Endodermal cell (in vitro differentiated cells): ENCODE data around the gene TIAL1. TPM values are rescaled to one million over a fixed set of nuclear protein-coding genes. Genes with fewer than 3 reads are reported as not detected.

ENCODE experiments used
- DNase-seq: peaks from one replicate; pipeline ENCODE4 v3.0.0-alpha.2; 2017
- H3K27ac ChIP-seq: 2 replicates; pipeline ENCODE4 v1.5.1; 2013; ENCODE audit warnings: mild to moderate bottlenecking, low read depth, low read length, moderate library complexity
- H3K27me3 ChIP-seq: 2 replicates; pipeline ENCODE4 v1.6.1; 2013; ENCODE audit warnings: mild to moderate bottlenecking, low read length, moderate library complexity; ENCODE audit not compliant: insufficient read depth, control insufficient read depth, poor library complexity, severe bottlenecking
- H3K36me3 ChIP-seq: 2 replicates; pipeline ENCODE4 v1.7.0; 2013; ENCODE audit warnings: mild to moderate bottlenecking, low read length, moderate library complexity; ENCODE audit not compliant: control insufficient read depth, insufficient read depth
- H3K4me1 ChIP-seq: one replicate; pipeline ENCODE4 v1.7.0; 2013; ENCODE audit warnings: low read length; ENCODE audit not compliant: control insufficient read depth, insufficient read depth
- H3K4me3 ChIP-seq: 2 replicates; pipeline ENCODE4 v1.5.1; 2013; ENCODE audit warnings: mild to moderate bottlenecking, low read length, moderate library complexity
- H3K9ac ChIP-seq: 2 replicates; pipeline ENCODE4 v1.6.1; 2013; ENCODE audit warnings: mild to moderate bottlenecking, low read length, moderate library complexity; ENCODE audit not compliant: poor library complexity, severe bottlenecking; ENCODE audit errors: extremely low read depth
- H3K9me3 ChIP-seq: 2 replicates; pipeline ENCODE4 v1.6.1; 2013; ENCODE audit warnings: mild to moderate bottlenecking, low read length, moderate library complexity; ENCODE audit not compliant: control insufficient read depth
- H3K27ac Mint-ChIP-seq: 2 replicates; pipeline ENCODE4 v1.8.0; 2020; ENCODE audit warnings: mixed read lengths
- H3K27me3 Mint-ChIP-seq: 2 replicates; pipeline ENCODE4 v1.8.0; 2021; ENCODE audit warnings: mild to moderate bottlenecking, mixed read lengths; ENCODE audit not compliant: insufficient read depth
- H3K36me3 Mint-ChIP-seq: 2 replicates; pipeline ENCODE4 v1.8.0; 2020; ENCODE audit warnings: low read depth, mixed read lengths
- H3K4me1 Mint-ChIP-seq: 2 replicates; pipeline ENCODE4 v1.8.0; 2020; ENCODE audit warnings: mixed read lengths
- H3K4me3 Mint-ChIP-seq: 2 replicates; pipeline ENCODE4 v1.8.0; 2020; ENCODE audit warnings: mild to moderate bottlenecking, moderate library complexity, mixed read lengths
- H3K9me3 Mint-ChIP-seq: 2 replicates; pipeline ENCODE4 v1.8.0; 2020; ENCODE audit warnings: mild to moderate bottlenecking, mixed read lengths
- CTCF ChIP-seq: fragments of 200-600 bp; sonication (generic); conservative IDR thresholded peaks from 2 replicates; pipeline ENCODE4 v1.5.0; 2021; ENCODE audit warnings: antibody characterized with exemption, mild to moderate bottlenecking
- WGBS, 2 experiments: methylation state at CpG; one replicate each; pipeline versions ENCODE4 v1.1.5 to v1.1.7; 2013; ENCODE audit warnings: missing lambda C conversion rate in 2 of 2, mixed read lengths in 1 of 2; ENCODE audit not compliant: insufficient coverage in 1 of 2, insufficient read length in 1 of 2; 5-methylcytosine and 5-hydroxymethylcytosine counted together
- total RNA-seq, 2 donors: library from RNA; stranded (reverse); fragmentation: NEBNext Ultra II Directional in 1 of 2; extraction: Animal tissue kit (Norgen Biotek cat#: 25700) in 1 of 2; gene quantifications; 2 replicates in 1 of 2; 3 replicates in 1 of 2; pipeline ENCODE4 v1.2.1, GENCODE V29; 2021

TIAL1 gene
- total RNA-seq, 2 donors from 2014 or later, result 156 to 176 TPM

- no peak overlapping the region for H3K4me3 Mint-ChIP-seq
- no peaks in the 10 kb centered on the region for H3K36me3 Mint-ChIP-seq
- no peak overlapping the region for H3K27ac Mint-ChIP-seq
- Histone ChIP-seq H3K4me1 (no peaks in the 10 kb centered on the region), H3K4me3 (no peak overlapping the region), H3K9ac (no peak overlapping the region), H3K27me3 (no peaks in the 10 kb centered on the region), H3K9me3 (peaks cover 12% of the 10 kb centered on the region), H3K36me3 (no peaks in the 10 kb centered on the region), H3K27ac (no peak overlapping the region)
- H3K27me3 Mint-ChIP-seq, result no peaks in the 10 kb centered on the region
- peaks cover 4% of the 10 kb centered on the region for H3K9me3 Mint-ChIP-seq
- no peak for TF ChIP-seq CTCF
- whole genome bisulfite sequencing, 2 experiments, result 93 to 97% methylated on average over 3 to 6 of the region's 6 CpGs
- H3K4me1 Mint-ChIP-seq, result peaks cover 7% of the 10 kb centered on the region
- DNase-seq, result no peak
These were observed 43.6 kb upstream of the TIAL1 start for GRCh38 chr10:119640384-119640783.

GRCh38 chr10:119638982-119639381, 42.2 kb upstream of the TIAL1 start:
- no peak overlapping the region for H3K27ac ChIP-seq
- H3K9me3 Mint-ChIP-seq, result no peaks in the 10 kb centered on the region
- H3K4me1 ChIP-seq, result no peaks in the 10 kb centered on the region
- no peak overlapping the region for H3K4me3 Mint-ChIP-seq
- peaks cover 7% of the 10 kb centered on the region for H3K4me1 Mint-ChIP-seq
- no peaks in the 10 kb centered on the region for H3K27me3 Mint-ChIP-seq
- DNase-seq, result no peak
- H3K9me3 ChIP-seq, result no peaks in the 10 kb centered on the region
- H3K27ac Mint-ChIP-seq, result no peak overlapping the region
- H3K4me3 ChIP-seq, result no peak overlapping the region
- H3K9ac ChIP-seq, result no peak overlapping the region
- no peak for TF ChIP-seq CTCF
- H3K36me3 Mint-ChIP-seq, result no peaks in the 10 kb centered on the region
- H3K27me3 ChIP-seq, result no peaks in the 10 kb centered on the region
- WGBS, 2 experiments, result 92 to 100% methylated on average over 5 to 7 of the region's 7 CpGs
- no peaks in the 10 kb centered on the region for H3K36me3 ChIP-seq

- Histone ChIP-seq H3K9ac (no peak overlapping the region), H3K9me3 (no peaks in the 10 kb centered on the region), H3K36me3 (no peaks in the 10 kb centered on the region), H3K27ac (no peak overlapping the region), H3K27me3 (no peaks in the 10 kb centered on the region), H3K4me1 (no peaks in the 10 kb centered on the region), H3K4me3 (no peak overlapping the region)
- H3K27ac Mint-ChIP-seq, result no peak overlapping the region
- WGBS, 2 experiments, result 77 to 81% methylated on average over 4 of the region's 4 CpGs
- DNase-seq, result no peak
- TF ChIP-seq CTCF, result no peak
- H3K4me1 Mint-ChIP-seq, result peaks cover 7% of the 10 kb centered on the region
- H3K4me3 Mint-ChIP-seq, result no peak overlapping the region
- no peaks in the 10 kb centered on the region for H3K27me3 Mint-ChIP-seq
- H3K36me3 Mint-ChIP-seq, result no peaks in the 10 kb centered on the region
- H3K9me3 Mint-ChIP-seq, result no peaks in the 10 kb centered on the region
These were observed 40.9 kb upstream of the TIAL1 start for GRCh38 chr10:119637631-119638030.
